Measurements from ENCODE around the gene PSMD9. TPM values are rescaled to one million over a fixed set of nuclear protein-coding genes. Genes with fewer than 3 reads are reported as not detected.
A peak's percentile ranks its signal among the peaks of the same experiment; 100 is the strongest.
"Not testable (repeated sequence)": the region's sequence is repeated elsewhere in the genome, so short reads cannot be mapped to it uniquely, and the experiment has no call there.

The PSMD9 gene
- total RNA-seq, 1 donor from 2014 or later = 85.3 TPM

GRCh38 chr12:121860257-121860656 lies 28.3 kb upstream of the PSMD9 start:
- no peak for FAIRE-seq
- DNase-seq (ENCODE audit: low read depth) = no peak
- Histone ChIP-seq H3K36me3 (ENCODE audit: control insufficient read depth, insufficient read depth, low read length) (no peaks in the 10 kb centered on the region), H3K4me3 (ENCODE audit: low read depth, low read length) (no peak overlapping the region), H3K27me3 (ENCODE audit: control insufficient read depth, insufficient read depth, low read length) (no peaks in the 10 kb centered on the region)
- no peak for TF ChIP-seq CTCF (IDR thresholded peaks at IDR 0.05; ENCODE audit: insufficient read depth, low read length, severe bottlenecking)

GRCh38 chr12:121860699-121861098 lies 27.9 kb upstream of the PSMD9 start:
- not testable (repeated sequence) for H3K36me3 ChIP-seq (ENCODE audit: control insufficient read depth, insufficient read depth, low read length); H3K4me3 ChIP-seq (ENCODE audit: low read depth, low read length); FAIRE-seq; H3K27me3 ChIP-seq (ENCODE audit: control insufficient read depth, insufficient read depth, low read length); DNase-seq (ENCODE audit: low read depth)

DNA sequence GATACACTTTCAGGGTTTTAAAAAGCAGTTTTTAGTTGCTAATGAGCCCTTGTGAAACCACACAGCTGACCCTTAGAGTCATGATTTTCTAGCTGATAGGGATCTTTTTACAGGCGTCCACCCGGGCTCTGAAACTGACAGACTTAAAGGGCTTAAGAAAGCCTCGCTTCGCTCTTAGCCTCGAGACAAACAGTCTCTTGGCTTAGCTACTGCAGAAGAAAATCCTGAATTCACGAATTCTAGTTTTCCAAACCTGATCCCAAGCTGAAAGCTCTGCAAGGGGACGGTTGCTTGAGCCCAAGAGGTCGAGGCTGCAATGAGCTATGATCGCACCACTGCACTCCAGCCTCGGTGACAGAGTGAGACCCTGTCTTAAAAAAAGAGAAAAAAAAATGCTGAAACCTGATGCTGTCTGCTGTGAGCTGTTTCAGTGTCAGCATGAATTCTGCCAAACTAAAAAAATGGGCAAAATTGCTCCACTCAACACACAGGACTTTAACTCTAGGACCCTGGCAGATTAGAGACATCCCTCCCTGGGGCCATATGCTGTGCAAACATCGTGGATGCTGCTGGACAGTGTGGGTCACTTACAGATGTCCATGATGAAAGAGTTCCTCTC lies 26.8 kb upstream of the PSMD9 start:
- DNase-seq (ENCODE audit: low read depth) = no peak
- TF ChIP-seq CTCF (IDR thresholded peaks at IDR 0.05; ENCODE audit: insufficient read depth, low read length, severe bottlenecking) = no peak
- no peak for FAIRE-seq

GRCh38 chr12:121866331-121866730 lies 22.3 kb upstream of the PSMD9 start:
- FAIRE-seq = no peak
- no peak for DNase-seq (ENCODE audit: low read depth)
- TF ChIP-seq CTCF (IDR thresholded peaks at IDR 0.05; ENCODE audit: insufficient read depth, low read length, severe bottlenecking) = no peak
- no peaks in the 10 kb centered on the region for H3K36me3 ChIP-seq (ENCODE audit: control insufficient read depth, insufficient read depth, low read length)
- no peak overlapping the region for H3K4me3 ChIP-seq (ENCODE audit: low read depth, low read length)
- H3K27me3 ChIP-seq (ENCODE audit: control insufficient read depth, insufficient read depth, low read length) = no peaks in the 10 kb centered on the region

More for the DNA sequence above, 26.8 kb upstream of the PSMD9 start:
- no peaks in the 10 kb centered on the region for H3K36me3 ChIP-seq (ENCODE audit: control insufficient read depth, insufficient read depth, low read length)
- no peak overlapping the region for H3K4me3 ChIP-seq (ENCODE audit: low read depth, low read length)
- H3K27me3 ChIP-seq (ENCODE audit: control insufficient read depth, insufficient read depth, low read length) = no peaks in the 10 kb centered on the region

- H3K36me3 ChIP-seq (ENCODE audit: control insufficient read depth, insufficient read depth, low read length); H3K4me3 ChIP-seq (ENCODE audit: low read depth, low read length); DNase-seq (ENCODE audit: low read depth); FAIRE-seq; H3K27me3 ChIP-seq (ENCODE audit: control insufficient read depth, insufficient read depth, low read length): not testable (repeated sequence)
Observed at GRCh38 chr12:121869229-121869628, 19.4 kb upstream of the PSMD9 start.

- Histone ChIP-seq H3K36me3 (ENCODE audit: control insufficient read depth, insufficient read depth, low read length) (no peaks in the 10 kb centered on the region), H3K4me3 (ENCODE audit: low read depth, low read length) (no peak overlapping the region), H3K27me3 (ENCODE audit: control insufficient read depth, insufficient read depth, low read length) (no peaks in the 10 kb centered on the region)
- no peak for FAIRE-seq
- no peak for TF ChIP-seq CTCF (IDR thresholded peaks at IDR 0.05; ENCODE audit: insufficient read depth, low read length, severe bottlenecking)
- DNase-seq (ENCODE audit: low read depth) = no peak
Observed at GRCh38 chr12:121871467-121871866, 17.1 kb upstream of the PSMD9 start.

- DNase-seq (ENCODE audit: low read depth) = peak; percentile 95
- FAIRE-seq = peak; percentile 52
- no peaks in the 10 kb centered on the region for H3K27me3 ChIP-seq (ENCODE audit: control insufficient read depth, insufficient read depth, low read length)
- no peak overlapping the region for H3K4me3 ChIP-seq (ENCODE audit: low read depth, low read length)
- no peaks in the 10 kb centered on the region for H3K36me3 ChIP-seq (ENCODE audit: control insufficient read depth, insufficient read depth, low read length)
- TF ChIP-seq CTCF (IDR thresholded peaks at IDR 0.05; ENCODE audit: insufficient read depth, low read length, severe bottlenecking) = no peak
Observed at GRCh38 chr12:121872546-121873215, 15.9 kb upstream of the PSMD9 start.
